ENCODE data around the gene GHR.

The GHR gene

GRCh38 chr5:42467572-42467971, 44.3 kb downstream of the GHR start:
- DNase-seq, result no peak

GRCh38 chr5:42467981-42468524, 44.8 kb downstream of the GHR start:
- DNase-seq, result no peak

GRCh38 chr5:42483472-42484154, 60.4 kb downstream of the GHR start:
- no peak for DNase-seq

- DNase-seq, result no peak
Observed at GRCh38 chr5:42487077-42487476, 63.8 kb downstream of the GHR start.

- DNase-seq, result no peak
Observed at GRCh38 chr5:42487821-42488220, 64.6 kb downstream of the GHR start.

GRCh38 chr5:42490831-42491230, 67.6 kb downstream of the GHR start:
- DNase-seq, result no peak

GRCh38 chr5:42491699-42492098, 68.5 kb downstream of the GHR start:
- no peak for DNase-seq

- DNase-seq, result no peak
Observed at GRCh38 chr5:42492974-42493373, 69.7 kb downstream of the GHR start.

- DNase-seq, result no peak
Observed at GRCh38 chr5:42494414-42494813, 71.2 kb downstream of the GHR start.

GRCh38 chr5:42495914-42496313, 72.7 kb downstream of the GHR start:
- no peak for DNase-seq

GRCh38 chr5:42496397-42497156, 73.3 kb downstream of the GHR start:
- no peak for DNase-seq

- no peak for DNase-seq
Observed at GRCh38 chr5:42498000-42498399, 74.8 kb downstream of the GHR start.

GRCh38 chr5:42499016-42499415, 75.8 kb downstream of the GHR start:
- no peak for DNase-seq

- no peak for DNase-seq
Observed at GRCh38 chr5:42500003-42500599, 76.9 kb downstream of the GHR start.

GRCh38 chr5:42502613-42503470, 79.6 kb downstream of the GHR start:
- DNase-seq, result no peak

- DNase-seq, result no peak
Observed at GRCh38 chr5:42506662-42507061, 83.4 kb downstream of the GHR start.

- DNase-seq, result no peak
Observed at GRCh38 chr5:42507451-42508097, 84.3 kb downstream of the GHR start.

- no peak for DNase-seq
Observed at GRCh38 chr5:42513246-42513645, 90.0 kb downstream of the GHR start.

GRCh38 chr5:42514754-42515153, 91.5 kb downstream of the GHR start:
- DNase-seq, result no peak

GRCh38 chr5:42515504-42515903, 92.3 kb downstream of the GHR start:
- no peak for DNase-seq

GRCh38 chr5:42516282-42517042, 93.2 kb downstream of the GHR start:
- no peak for DNase-seq

- DNase-seq, result no peak
Observed at GRCh38 chr5:42517164-42517563, 93.9 kb downstream of the GHR start.
